GM12878 (cell line): ENCODE measurements around the gene CHMP4A. TPM values are rescaled to one million over a fixed set of nuclear protein-coding genes. Genes with fewer than 3 reads are reported as not detected.

ENCODE experiments used
- ATF3 ChIP-seq: IDR thresholded peaks from 2 replicates; pipeline ENCODE4 v1.6.1; 2011; ENCODE audit warnings: low read depth, mild to moderate bottlenecking, low read length, moderate library complexity, borderline replicate concordance; ENCODE audit errors: extremely low read depth
- ATF7 ChIP-seq: fragments of 450-650 bp; IDR thresholded peaks from 2 replicates; pipeline ENCODE4 v1.6.1; 2016; ENCODE audit warnings: low read depth, mild to moderate bottlenecking
- CHD4 ChIP-seq: fragments of 200-600 bp; sonication (generic); IDR thresholded peaks from 2 replicates; pipeline ENCODE4 v1.6.1; 2016; ENCODE audit warnings: mild to moderate bottlenecking
- CREM ChIP-seq: IDR thresholded peaks from 2 replicates; pipeline ENCODE4 v1.6.1; 2014; ENCODE audit warnings: antibody characterized with exemption, low read depth
- EED ChIP-seq: sonication (generic); IDR thresholded peaks from 2 replicates; pipeline ENCODE4 v1.6.1; 2016; ENCODE audit warnings: antibody characterized with exemption, low read depth
- EP300 ChIP-seq, 2 experiments: fragments of 150-350 bp in 1 of 2; IDR thresholded peaks; 2 replicates each; pipeline ENCODE4 v1.6.1; 2011 to 2012; ENCODE audit warnings: low read depth in 2 of 2, low read length in 2 of 2, borderline replicate concordance in 1 of 2, improper control_type of control experiment in 1 of 2, inconsistent platforms in 1 of 2; ENCODE audit not compliant: control insufficient read depth in 1 of 2
- FOS ChIP-seq: IDR thresholded peaks from 3 replicates; pipeline ENCODE4 v1.6.1; 2011; ENCODE audit warnings: borderline replicate concordance; ENCODE audit not compliant: insufficient read length; ENCODE audit errors: extremely low read depth
- GATAD2B ChIP-seq: fragments of 450-650 bp; conservative IDR thresholded peaks from 2 replicates; pipeline ENCODE4 v1.6.1; 2017; ENCODE audit warnings: low read depth, mild to moderate bottlenecking, moderate library complexity
- MEF2B ChIP-seq: fragments of 450-650 bp; IDR thresholded peaks from 2 replicates; pipeline ENCODE4 v1.6.1; 2018; ENCODE audit warnings: mild to moderate bottlenecking, moderate library complexity; ENCODE audit not compliant: partially characterized antibody, poor library complexity, severe bottlenecking
- MXI1 ChIP-seq: fragments of 150-350 bp; IDR thresholded peaks from 2 replicates; pipeline ENCODE4 v1.6.1; 2011; ENCODE audit warnings: low read depth, mild to moderate bottlenecking, inconsistent platforms, low read length, improper control_type of control experiment
- NFXL1 ChIP-seq: fragments of 450-650 bp; IDR thresholded peaks from 2 replicates; pipeline ENCODE4 v1.6.1; 2017; ENCODE audit warnings: antibody characterized with exemption, mild to moderate bottlenecking, borderline replicate concordance
- RBBP5 ChIP-seq: fragments of 200-600 bp; sonication (generic); conservative IDR thresholded peaks from 2 replicates; pipeline ENCODE4 v1.6.1; 2016
- RCOR1 ChIP-seq: conservative IDR thresholded peaks from 2 replicates; pipeline ENCODE4 v1.6.1; 2012; ENCODE audit warnings: low read depth, low read length, improper control_type of control experiment
- RUNX3 ChIP-seq: IDR thresholded peaks from 2 replicates; pipeline ENCODE4 v1.6.1; 2012; ENCODE audit warnings: low read length, inconsistent platforms
- TCF3 ChIP-seq: IDR thresholded peaks from 2 replicates; pipeline ENCODE4 v1.6.1; 2012; ENCODE audit warnings: low read depth, mild to moderate bottlenecking, low read length, borderline replicate concordance; ENCODE audit not compliant: insufficient read depth
- ZBTB4 ChIP-seq: fragments of 450-650 bp; formaldehyde crosslinking; IDR thresholded peaks from 2 replicates; pipeline ENCODE4 v1.4.0; 2022; ENCODE audit warnings: mild to moderate bottlenecking, moderate library complexity
- ZNF622 ChIP-seq: fragments of 450-650 bp; IDR thresholded peaks from 2 replicates; pipeline ENCODE4 v1.6.1; 2017; ENCODE audit warnings: mild to moderate bottlenecking, inconsistent platforms
- polyA plus RNA-seq, 11 experiments: library from polyadenylated mRNA; depleted of rRNA in 4 of 11; unstranded in 6 of 11; stranded (reverse) in 5 of 11; fragments of >200 nt; fragmentation: Nextera tagmentation in 4 of 11; fragmentation: Illumina TruSeq in 1 of 11; extraction: Ambion mirVana in 4 of 11; extraction: Trizol in 1 of 11; gene quantifications; 1 replicate in 1 of 11; 2 replicates in 10 of 11; pipeline versions ENCODE4 v1.2.1 to v1.2.3, GENCODE V29; 2011 to 2016; ENCODE audit warnings: inconsistent platforms in 2 of 11, missing spikeins in 2 of 11, low read depth in 1 of 11
- total RNA-seq, 4 experiments: library from RNA; depleted of rRNA in 3 of 4; stranded (reverse); fragments of >200 nt in 3 of 4; fragmentation: Illumina TruSeq in 1 of 4; extraction: Trizol in 1 of 4; gene quantifications; 2 replicates each; pipeline versions ENCODE4 v1.2.1 to v1.2.3, GENCODE V29; 2013 to 2021
- TF ChIP-seq, protein P1 (sequence below): IDR thresholded peaks from 2 replicates; pipeline ENCODE4 v1.6.1; 2011; ENCODE audit warnings: borderline replicate concordance, low read depth, mild to moderate bottlenecking, moderate library complexity, low read length; ENCODE audit not compliant: insufficient read depth, poor library complexity, severe bottlenecking
- TF ChIP-seq, protein P2 (sequence below): fragments of 450-650 bp; IDR thresholded peaks from 2 replicates; pipeline ENCODE4 v1.6.1; 2017; ENCODE audit warnings: mild to moderate bottlenecking, low read depth, inconsistent platforms; ENCODE audit not compliant: poor library complexity, severe bottlenecking
- TF ChIP-seq, protein P3 (sequence below): IDR thresholded peaks from 2 replicates; pipeline ENCODE4 v1.6.1; 2012; ENCODE audit warnings: low read depth, low read length, improper control_type of control experiment

Gene CHMP4A
- total and polyA plus RNA-seq, 10 of the 15 experiments (the other 5 are each of a cell fraction or from before 2014, with no cell fraction given): 35.5 to 151 (median 84.7) TPM

GRCh38 chr14:24212924-24213865 lies at the start of gene CHMP4A (continued):
- TF ChIP-seq, protein P1, sequence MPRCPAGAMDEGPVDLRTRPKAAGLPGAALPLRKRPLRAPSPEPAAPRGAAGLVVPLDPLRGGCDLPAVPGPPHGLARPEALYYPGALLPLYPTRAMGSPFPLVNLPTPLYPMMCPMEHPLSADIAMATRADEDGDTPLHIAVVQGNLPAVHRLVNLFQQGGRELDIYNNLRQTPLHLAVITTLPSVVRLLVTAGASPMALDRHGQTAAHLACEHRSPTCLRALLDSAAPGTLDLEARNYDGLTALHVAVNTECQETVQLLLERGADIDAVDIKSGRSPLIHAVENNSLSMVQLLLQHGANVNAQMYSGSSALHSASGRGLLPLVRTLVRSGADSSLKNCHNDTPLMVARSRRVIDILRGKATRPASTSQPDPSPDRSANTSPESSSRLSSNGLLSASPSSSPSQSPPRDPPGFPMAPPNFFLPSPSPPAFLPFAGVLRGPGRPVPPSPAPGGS: no peak
- TF ChIP-seq ZNF622 (no peak), GATAD2B (peak; percentile 77; the same call in 1 of the 2 replicates), ZBTB4 (peak; percentile 90; the same call in 1 of the 2 replicates), FOS (no peak), RCOR1 (peak; percentile 24; the same call in 1 of the 2 replicates), NFXL1 (no peak), MEF2B (peak; percentile 65), CREM (peak; percentile 99), ATF7 (0 out of 2 replicates have a peak, but pooled peaks have one; percentile 41), MXI1 (no peak), ATF3 (peak; percentile 94), CHD4 (no peak), TCF3 (peak; percentile 66; the same call in 1 of the 2 replicates), EED (no peak; the same call in 1 of the 2 replicates), RUNX3 (peak; percentile 77), EP300 (IDR thresholded peaks at IDR 0.05; ENCODE audit: borderline replicate concordance in 1 of 2, control insufficient read depth in 1 of 2, low read depth in 2 of 2, low read length in 2 of 2) (no peak), RBBP5 (no peak)
- TF ChIP-seq, protein P2, sequence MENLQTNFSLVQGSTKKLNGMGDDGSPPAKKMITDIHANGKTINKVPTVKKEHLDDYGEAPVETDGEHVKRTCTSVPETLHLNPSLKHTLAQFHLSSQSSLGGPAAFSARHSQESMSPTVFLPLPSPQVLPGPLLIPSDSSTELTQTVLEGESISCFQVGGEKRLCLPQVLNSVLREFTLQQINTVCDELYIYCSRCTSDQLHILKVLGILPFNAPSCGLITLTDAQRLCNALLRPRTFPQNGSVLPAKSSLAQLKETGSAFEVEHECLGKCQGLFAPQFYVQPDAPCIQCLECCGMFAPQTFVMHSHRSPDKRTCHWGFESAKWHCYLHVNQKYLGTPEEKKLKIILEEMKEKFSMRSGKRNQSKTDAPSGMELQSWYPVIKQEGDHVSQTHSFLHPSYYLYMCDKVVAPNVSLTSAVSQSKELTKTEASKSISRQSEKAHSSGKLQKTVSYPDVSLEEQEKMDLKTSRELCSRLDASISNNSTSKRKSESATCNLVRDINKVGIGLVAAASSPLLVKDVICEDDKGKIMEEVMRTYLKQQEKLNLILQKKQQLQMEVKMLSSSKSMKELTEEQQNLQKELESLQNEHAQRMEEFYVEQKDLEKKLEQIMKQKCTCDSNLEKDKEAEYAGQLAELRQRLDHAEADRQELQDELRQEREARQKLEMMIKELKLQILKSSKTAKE: peak; percentile 35
- TF ChIP-seq, protein P3, sequence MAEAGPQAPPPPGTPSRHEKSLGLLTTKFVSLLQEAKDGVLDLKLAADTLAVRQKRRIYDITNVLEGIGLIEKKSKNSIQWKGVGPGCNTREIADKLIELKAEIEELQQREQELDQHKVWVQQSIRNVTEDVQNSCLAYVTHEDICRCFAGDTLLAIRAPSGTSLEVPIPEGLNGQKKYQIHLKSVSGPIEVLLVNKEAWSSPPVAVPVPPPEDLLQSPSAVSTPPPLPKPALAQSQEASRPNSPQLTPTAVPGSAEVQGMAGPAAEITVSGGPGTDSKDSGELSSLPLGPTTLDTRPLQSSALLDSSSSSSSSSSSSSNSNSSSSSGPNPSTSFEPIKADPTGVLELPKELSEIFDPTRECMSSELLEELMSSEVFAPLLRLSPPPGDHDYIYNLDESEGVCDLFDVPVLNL: no peak
